NOMO-1 treated with dmso at 0.1 percent for 144 hours (cell line): Measurements from ENCODE around the gene SLC37A4.

Experiments used
- DNase-seq: peaks from one replicate; lab custom pipeline; 2025; ENCODE audit not compliant: unreplicated experiment; lab: John Stamatoyannopoulos, UW

Gene SLC37A4

DNA sequence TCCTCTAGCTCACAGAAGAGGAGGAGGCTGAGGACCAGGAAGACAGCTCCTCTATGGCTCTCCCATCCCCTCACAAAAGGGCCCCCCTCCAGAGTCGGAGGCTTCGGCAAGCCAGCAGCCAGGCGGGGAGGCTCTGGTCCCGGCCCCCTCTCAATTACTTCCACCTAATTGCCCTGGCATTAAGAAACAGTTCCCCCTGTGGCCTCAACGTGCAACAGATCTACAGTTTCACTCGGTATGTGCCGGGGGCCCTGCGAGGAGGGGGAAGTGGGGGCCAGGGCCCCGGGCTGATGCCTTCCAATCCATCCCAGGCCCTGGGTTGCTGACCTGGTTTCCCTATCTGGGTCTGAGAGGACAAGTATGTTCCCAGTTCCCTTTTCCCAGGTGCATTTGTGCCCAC lies 51.2 kb downstream of the SLC37A4 start:
- peak; percentile 67 for DNase-seq

DNA sequence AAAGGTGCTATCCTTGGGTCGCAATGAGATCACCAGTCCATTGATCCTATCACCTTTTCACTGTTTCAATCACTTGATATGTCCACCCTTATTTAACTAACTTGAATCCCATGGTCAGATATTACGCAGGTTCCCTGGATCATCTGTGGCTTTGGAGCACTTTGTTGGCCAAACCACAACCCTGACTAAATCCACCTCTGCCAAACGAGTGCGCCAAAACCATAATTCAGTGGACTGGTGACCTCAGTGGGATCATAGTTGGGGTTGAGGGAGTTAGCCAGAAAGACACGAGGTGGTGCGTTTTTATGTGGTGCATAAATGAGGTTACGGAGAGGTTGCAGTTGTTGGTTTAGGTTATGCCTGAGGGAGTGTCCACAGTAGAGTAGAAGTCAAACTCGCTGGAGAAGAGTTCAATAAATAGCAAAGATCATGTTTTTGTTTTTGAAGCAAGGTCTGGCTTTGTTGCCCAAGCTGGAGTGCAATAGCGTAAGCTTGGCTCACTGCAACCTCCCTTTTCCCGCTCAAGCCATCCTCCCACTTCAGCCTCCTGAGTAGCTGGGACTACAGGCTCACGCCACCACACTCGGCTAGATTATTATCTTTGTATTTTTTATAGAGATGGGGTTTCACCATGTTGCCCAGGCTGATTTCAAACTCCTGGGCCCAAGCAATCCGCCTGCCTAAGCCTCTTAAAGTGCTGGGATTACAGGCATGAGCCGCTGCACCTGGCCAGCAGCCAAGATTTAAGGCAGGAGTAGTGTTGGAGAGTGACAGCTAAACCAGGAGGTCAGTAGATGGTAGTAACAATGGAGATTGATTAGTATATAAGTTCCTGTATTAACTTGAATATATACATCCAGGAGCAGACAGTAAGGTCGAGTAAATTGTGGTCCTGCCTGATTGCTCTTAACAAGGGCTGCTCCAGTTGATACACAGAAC lies 54.6 kb downstream of the SLC37A4 start:
- no peak for DNase-seq
